C4-2B (cell line): ENCODE measurements around the gene PDE4B.

ENCODE experiments used
- ZFX ChIP-seq: fragments of 450-650 bp; IDR thresholded peaks from 2 replicates; pipeline ENCODE4 v1.6.1; 2017
- TF ChIP-seq, protein P1 (sequence below): fragments of 450-650 bp; conservative IDR thresholded peaks from 2 replicates; pipeline ENCODE4 v1.5.1; 2017; ENCODE audit warnings: mild to moderate bottlenecking

DNA sequence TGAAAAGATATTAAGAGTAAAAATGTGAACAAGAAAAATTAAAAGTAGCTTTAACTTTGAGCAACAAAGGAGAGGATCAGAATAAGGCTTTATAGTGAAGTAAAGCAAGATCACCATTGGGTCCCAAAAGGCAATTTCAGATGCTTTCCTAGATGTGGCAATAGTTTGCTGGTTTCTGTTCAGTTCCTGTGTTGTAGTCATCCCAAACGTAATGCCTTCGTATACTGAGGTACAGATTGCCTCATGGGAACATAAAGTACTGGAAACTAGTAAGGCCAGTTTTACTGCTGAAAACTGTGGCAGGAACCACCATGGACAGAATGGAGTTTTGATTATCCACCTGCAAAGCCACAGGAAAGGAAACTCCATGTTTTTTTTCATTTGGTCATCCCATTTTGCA, 457.8 kb downstream of the PDE4B start:
- TF ChIP-seq, protein P1, sequence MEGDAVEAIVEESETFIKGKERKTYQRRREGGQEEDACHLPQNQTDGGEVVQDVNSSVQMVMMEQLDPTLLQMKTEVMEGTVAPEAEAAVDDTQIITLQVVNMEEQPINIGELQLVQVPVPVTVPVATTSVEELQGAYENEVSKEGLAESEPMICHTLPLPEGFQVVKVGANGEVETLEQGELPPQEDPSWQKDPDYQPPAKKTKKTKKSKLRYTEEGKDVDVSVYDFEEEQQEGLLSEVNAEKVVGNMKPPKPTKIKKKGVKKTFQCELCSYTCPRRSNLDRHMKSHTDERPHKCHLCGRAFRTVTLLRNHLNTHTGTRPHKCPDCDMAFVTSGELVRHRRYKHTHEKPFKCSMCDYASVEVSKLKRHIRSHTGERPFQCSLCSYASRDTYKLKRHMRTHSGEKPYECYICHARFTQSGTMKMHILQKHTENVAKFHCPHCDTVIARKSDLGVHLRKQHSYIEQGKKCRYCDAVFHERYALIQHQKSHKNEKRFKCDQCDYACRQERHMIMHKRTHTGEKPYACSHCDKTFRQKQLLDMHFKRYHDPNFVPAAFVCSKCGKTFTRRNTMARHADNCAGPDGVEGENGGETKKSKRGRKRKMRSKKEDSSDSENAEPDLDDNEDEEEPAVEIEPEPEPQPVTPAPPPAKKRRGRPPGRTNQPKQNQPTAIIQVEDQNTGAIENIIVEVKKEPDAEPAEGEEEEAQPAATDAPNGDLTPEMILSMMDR: no peak
- TF ChIP-seq ZFX: no peak
